ENCODE data around the gene U2AF2.

Gene U2AF2

DNA sequence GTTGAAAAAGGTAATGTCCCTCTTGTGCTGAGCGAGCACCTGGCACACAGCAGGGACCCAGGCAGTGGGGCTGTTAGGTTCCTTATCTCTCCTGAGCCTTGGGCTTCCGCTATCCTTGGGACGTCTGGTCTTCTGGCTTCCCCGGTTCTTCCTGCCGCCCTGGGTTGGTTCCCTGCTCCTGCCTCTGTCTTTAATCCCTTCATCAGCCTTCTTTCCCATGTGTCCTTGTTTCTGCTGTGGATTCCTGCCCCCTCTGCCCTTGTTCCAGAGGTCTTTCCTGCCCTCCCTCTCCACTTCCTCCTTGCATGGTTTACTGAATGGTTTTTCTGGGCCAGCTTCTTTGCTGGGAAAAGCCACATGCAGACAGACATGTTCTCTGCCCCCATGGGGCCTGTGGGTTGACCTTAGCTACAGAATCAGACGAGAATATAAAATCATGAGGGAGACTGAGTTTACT, 22.8 kb downstream of the U2AF2 start:
- DNase-seq = no peak

DNA sequence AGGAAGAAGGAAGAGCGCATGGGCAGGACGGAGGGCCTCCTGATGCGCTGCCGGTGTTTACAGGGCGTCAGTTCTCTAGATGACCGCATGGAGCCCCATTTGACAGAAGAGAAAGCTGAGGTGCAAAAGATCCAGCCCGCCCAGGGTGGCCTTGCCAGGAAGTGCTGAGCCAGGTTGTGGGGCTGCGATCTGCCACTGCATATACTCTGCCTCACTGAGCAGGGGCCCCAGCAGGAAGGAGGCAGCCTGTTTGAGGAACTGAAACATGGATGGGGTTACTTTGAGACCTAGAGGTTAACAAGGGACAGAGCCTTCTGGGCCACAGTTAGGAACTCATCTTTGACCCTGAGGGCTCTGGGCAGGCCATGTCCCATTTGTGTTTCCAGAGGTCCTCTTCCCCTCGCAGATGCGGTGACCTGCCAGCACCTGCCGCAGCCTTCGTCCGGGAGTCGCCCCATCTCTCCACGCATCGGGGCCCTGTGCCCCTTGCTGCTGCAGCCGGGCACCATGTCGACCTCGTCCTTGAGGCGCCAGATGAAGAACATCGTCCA, 23.4 kb downstream of the U2AF2 start:
- DNase-seq = no peak

DNA sequence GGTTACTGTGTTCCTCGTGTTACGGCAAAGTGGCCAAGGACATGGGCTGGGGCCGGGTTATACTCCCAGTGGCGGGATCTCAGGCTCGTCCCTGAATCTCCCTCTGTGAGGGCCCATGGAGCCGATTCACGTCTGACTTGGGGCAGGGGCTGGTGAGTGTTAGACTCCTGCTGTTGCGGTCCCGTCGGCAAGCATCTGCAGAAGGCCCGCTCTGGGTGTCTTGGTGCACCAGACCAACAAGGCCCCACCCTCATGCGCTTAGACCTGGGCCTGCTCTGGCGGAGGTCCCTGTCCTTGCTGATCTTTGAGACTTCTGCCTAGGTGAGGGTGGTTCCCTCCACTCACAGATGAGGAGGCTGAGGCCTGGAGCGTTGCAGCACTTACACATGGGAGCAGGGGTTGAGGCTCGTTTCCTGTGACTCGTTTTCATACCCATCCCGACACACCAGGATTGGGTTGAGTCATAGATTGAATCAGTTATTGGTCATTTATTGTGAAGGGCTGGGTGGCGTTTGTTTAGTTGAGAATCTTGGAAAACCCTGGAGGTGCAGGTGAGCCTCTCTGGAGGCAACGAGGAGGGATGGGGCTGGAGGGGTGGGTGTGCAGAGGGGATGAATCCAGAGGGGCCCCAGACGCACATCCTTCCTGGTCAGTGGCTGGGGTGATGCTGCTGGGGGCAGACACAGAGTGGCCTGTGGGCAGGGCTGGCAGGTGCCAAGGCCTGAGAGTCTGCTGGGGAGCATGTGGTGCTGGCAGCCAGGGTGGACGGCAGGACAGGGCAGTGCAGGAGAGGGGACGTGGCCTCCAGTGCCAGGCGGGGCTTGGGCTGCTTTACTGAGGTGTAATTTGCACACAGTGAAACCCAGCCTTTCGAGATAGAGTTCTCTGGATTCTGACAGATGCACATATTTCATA, 24.8 kb downstream of the U2AF2 start:
- no peak for DNase-seq

DNA sequence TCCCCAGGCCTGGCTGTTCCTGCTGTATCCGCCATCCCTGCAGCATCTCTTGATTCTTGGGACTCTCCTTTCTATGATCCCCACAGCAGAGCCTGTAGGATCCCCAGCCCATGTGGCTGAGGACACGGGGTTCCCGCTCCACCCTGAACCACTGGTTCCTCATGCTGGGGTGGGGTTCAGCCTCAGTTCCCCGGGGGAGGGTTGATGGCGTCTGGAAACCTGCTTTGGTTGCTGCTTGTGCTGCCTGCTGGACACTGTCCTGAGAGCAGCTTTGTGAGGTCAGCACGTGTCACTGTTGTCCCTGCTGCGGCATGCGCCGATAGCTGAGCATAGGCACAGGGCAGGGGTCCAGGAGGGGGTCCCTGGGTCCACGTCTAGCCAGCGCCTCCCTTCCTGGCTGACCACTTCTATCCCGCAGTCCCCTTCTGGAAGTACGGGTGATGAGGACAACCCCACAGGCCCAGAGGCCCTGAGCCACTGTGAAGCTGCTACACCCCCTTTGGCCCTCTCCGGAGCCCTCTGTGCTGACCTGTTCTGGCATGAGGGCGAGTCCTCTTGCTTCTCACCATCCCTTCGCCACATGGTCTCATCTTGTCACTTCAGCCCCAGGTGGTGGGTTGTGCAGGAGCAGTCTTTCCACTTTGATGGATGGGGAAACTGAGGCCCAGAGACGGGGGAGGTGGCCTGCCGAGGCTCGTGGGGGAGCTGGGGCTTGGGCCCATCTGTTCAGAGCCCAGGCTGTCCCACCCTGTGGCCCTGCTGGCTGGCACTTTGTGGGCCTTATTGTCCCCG, 25.7 kb downstream of the U2AF2 start:
- DNase-seq = no peak

DNA sequence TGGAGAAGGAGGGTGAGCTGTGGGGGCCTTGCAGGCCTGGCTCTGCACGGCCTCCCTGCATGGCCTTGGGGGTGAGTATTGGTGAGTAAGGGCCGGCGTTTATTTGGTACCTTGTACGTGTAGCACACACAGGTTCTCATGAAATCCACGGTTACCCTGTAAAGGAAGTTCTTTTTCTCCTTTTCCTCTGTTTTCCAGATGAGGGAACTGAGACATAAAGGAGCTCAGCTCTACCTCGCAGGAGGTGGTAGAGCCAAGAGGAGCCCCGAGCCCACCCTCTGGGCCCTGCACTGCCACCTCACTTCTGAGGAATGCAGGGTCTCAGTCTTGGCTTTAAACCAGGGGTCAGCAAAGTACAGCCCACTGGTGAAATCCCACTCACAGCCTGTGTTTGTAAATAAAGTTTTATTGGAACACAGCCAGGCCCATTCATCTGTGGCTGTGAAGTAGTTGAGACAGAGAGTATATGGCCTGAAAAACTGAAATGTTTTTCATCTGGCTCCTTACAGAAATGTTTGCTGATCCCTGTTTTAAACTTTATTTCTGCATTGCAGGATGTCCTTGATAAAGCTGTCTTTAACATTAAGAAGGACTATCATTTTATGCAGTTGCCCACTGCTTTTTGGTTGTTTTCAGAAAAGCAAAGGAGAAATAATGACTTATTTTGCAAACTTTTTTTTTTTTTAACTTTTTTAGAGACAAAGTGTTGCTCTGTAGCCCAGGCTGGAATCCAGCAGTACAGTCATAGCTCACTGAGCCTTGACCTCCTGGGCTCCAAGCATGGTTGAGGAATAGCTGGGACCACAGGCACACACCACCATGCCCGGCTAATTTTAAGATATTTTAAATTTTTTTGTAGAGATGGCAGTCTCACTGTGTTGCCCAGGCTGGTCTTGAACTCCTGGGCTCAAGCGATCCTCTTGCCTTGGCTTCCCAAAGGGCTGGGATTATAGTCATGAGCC, 26.6 kb downstream of the U2AF2 start:
- no peak for DNase-seq

DNA sequence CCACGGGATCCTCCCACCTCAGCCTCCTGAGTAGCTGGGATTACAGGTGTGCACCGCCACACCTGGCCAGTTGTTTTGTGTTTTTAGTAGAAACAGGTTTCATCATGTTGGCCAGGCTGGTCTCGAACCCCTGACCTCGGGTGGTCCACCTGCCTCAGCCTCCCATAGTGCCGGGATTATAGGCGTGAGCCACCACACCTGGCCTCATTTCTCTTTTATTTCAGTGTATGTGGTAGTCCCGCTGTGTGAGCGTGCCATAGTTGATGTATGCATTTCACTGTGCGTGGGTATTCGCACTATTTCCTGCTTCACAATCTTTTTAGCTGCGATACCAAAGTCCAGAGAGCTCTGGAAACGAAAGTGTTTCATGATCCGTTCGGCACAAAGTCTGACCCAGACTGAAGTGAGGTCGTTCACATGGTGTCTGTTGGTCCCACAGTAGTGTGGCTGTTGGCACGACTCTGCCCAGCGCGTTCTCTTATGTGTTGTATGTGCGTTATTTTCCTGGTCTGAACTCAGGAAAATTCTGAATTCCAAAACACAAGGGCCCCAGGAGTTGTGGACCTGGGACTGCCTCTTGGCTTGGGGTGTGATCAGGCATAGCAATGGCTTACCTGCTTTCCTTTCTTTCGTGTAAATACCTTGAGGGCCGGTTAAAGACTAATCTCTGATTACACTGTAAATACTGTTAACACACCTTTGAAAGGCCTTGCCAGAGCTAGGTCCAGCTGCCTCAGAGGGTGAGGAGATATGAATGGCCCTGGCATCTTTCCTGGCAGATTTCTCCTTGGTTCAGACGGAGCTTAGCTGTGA, 28.8 kb downstream of the U2AF2 start:
- DNase-seq = no peak

DNA sequence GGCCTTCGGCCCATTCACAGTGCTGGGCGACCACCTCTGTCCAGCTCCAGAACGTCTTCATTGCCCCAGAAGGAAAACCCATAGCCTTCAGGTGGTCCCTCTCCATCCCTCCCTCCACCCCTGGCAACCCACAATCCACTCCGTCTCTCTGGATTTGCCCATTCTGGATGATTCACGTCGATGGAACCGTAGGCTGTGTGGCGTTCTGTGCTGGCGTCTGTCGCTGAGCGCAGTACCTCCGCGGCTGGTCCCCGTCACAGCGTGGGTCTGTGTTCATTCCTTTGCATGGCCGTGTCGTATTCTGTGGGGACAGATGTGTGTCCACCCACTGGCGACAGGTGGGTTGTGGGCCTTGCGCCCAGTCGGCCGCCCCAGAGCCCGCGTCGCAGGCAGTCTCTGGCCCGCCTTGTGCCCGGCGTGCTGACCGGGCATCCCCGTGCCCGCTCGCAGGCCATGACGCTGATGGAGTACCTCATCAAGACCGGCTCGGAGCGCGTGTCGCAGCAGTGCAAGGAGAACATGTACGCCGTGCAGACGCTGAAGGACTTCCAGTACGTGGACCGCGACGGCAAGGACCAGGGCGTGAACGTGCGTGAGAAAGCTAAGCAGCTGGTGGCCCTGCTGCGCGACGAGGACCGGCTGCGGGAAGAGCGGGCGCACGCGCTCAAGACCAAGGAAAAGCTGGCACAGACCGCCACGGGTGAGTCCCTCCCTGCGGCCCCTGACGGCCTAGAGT, 30.3 kb downstream of the U2AF2 start:
- no peak for DNase-seq

DNA sequence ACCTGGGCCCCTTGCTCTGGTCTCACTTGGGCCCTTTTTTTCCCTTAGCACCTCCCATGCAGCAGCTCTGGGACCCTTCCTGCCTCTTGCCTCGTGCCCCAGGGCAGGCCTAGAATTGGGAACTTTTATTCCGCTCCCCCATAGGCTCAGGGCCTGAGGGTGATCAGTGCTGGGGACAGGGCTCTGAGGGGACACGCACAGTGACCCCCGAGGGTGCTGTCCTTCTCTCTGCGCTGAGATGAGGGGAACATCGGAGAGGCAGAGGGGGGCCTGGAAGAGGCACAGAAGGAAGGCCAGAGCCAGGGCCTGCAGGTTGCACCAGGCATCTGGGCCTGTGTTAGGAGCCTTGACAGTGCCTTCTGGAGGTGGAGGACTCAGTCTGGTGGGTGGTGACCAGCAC, 30.9 kb downstream of the U2AF2 start:
- no peak for DNase-seq

DNA sequence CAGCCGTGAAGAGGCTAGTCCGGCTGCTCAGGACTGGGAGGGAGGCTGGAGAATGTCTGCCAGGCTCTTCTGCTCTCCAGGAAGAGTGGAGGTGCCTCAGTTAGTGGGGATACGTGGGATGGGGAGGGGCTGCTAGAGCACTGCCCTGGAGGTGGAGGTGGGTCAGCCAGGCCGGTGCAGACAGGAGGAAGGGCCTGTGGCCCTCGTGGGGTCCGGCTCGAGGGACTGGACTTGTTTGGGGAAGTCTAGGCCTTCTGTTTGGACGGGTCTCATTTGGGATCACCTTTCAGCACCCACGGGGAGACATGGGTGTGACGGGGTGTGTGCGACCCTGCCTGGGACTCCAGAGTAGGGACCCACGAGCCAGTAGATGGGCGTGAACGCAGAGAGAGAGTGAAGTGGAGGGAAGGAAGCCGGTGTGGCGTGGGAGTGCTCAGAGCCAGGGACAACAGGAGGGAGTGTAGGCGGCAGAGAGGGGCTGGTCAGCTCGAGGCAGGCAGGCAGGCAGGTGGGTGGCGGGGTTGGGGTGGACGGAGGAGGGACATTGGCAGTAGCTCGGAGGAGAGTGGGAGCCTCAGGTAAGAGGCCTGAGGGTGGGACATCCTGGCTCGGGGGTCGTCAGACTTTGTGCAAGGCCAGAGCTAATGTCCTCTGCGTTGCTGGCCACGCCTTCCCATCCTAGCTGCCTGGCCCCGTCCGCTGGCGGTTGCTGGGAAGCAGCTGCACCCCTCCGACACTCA, 31.6 kb downstream of the U2AF2 start:
- DNase-seq = no peak

DNA sequence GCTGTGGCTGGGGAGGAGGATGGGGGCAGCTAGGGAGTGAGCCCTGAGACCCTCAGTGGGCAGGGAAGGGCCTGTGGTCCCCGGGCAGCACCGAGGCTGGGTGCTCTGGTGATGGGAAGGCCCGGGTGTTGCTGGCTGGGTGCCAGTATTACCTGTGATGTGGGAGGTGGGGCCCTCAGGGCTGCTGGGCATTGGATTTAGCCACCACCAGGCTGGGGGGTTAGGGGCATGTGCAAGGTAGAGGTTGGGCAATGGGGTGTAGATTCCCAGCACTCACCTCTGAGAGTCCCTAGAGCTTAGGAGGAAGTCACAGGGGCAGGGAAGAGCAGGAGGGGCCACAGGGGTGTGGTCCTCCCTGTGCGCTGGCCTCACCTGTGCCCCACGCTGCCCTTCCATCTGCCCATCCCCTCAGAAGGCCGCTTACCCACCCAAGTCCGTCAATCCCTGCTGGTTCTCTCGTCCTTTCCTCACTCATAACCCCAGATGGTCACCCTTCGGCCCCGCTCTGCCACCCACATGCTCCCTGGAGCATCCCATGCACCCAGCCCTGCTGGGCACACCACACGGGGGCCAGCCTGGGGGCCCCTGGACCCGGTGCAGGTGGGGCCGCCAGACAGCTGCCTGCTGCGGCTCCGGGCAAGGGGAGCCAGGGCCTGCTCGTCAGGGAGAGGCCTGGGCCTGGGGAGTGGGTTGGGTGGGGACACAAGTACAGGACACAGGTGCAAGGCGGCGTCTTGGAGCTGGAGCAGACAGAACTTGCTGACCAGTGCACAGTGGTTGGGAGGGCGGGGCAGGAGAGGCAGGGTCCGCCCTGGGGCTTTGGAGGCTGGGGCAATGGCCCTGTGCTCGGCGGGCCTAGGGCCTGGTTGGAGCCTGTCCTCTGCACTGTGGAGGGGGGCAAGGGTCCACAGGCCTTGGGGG, 32.7 kb downstream of the U2AF2 start:
- DNase-seq = no peak

DNA sequence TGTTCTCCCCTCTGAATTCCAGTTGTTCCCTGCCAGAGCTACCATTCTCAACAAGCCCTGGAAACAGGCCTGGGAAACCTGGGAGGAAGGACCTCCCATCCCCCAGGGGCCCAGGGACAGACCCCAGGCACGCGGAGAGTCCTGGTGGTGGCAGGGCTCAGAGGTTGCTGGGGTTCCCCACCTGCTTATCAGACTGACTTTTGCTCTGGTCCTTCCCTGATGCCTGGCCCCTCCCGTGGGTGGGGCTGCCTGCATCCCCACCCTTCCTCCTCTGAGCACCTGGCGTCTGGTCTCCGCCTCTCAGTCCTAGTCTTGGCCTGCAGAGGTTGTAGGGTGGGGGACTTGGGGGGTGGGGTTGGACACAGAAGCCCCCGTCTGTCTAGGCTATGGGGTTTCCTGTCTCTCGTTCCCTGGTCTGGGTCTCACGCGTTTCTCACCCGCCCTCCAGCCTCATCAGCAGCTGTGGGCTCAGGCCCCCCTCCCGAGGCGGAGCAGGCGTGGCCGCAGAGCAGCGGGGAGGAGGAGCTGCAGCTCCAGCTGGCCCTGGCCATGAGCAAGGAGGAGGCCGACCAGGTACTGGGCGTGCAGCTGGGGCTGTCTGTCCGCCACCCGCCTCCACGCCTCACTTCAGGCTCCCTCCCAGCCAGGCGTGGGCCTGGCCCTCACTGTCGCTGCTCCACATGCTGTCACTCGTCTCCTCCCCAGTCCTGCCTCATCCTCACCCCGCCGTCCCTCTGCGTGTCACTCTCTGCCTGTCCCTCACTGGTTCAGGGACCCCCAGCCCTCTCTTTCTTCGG, 33.8 kb downstream of the U2AF2 start:
- no peak for DNase-seq

DNA sequence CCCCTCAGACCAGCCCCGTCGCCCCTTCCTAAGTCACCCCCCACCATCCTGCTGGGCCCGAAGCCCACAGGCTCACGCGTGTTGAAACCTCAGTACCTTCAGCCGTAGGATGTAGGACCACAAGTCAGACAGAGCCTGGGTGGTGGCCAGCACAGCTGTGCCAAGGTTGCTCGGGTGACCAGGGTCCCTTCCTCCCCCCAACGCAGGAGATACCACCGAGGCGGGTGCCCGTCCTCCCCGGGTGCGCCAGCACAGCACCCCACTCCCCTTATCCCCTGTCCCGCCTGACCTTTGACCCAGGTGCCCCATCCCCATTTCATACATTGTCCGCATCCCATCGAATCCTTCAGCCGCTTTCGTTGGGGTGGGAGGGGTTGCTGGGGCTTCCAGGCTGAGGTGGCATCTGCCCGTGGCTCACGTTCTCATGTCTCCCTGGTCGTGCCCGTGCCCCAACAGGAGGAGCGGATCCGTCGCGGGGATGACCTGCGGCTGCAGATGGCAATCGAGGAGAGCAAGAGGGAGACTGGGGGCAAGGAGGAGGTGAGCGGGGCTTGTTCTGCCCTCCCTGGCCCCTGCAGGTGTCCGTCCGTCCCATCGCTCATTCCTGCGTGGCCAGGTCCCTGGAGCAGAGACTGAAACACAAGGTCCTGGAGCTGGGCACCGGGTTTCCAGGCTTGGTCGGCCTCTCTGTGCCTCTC, 34.7 kb downstream of the U2AF2 start:
- DNase-seq = no peak

DNA sequence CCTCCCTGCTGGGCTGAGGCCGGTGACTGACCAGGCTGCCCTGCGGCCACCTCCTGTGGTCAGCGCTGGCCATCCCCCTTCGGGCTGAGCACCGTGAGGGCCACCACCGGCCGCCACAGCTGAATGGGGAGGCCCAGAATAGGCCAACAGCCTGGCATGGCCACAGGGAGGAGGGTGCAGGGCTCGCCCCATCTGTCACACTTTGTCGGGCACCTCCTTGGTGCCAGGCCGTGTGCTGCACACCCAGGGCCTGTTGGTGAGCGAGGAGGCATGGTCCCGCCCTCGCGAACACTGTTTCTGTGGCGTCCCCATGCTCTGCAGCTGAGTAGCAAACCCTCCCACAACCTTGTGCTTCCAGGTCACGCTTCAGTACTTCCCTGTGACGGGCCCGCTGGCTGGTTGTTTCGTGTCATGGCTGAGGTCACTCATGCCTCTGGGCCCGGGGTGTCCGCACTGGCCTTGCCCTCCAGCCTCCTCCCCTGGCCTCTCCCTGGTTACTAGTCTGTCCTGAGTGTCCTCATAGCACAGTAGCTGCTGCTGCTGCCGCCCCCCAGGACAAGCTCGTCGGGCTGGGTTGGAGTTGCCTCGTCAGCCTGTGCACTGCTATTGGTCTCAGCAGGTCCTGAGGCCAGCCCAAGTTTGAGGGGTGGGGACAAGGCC, 35.4 kb downstream of the U2AF2 start:
- no peak for DNase-seq

DNA sequence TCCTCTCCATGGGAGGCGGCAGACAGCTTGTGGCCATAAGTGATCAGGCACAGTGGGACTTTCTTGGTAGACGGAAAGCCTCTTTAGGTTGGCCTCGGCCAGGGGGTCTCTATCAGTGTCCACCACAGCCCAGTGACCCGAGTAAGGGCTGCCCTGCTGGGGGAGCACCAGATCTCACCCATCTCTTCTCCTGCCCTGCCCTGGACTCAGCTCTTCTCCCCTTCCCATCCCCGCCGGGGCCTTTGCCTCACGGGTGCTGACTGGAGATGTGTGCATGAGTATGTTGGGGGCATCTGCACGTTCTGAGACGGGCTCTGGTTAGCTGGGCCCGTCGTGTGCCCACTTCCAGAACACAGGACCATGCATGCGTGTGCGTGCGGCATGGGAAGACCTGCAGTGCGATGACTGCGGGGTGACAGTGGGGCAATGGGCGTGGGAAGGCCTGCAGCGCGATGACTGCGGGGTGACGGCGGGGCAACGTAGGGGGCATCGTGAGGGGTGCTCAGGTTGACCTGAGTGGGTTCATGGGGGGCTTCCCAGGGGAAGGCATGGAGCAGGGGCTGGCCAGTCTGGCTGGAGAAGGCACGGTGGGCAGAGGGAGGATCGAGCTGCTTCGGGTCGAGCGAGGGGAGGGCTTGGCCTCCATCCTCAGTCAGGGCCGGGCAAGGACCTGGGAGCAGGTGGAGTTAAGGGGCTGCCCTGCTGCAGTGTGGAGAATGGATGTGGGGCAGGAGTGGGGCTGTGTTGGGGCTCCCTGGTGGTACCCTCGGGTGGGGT, 36.1 kb downstream of the U2AF2 start:
- no peak for DNase-seq

DNA sequence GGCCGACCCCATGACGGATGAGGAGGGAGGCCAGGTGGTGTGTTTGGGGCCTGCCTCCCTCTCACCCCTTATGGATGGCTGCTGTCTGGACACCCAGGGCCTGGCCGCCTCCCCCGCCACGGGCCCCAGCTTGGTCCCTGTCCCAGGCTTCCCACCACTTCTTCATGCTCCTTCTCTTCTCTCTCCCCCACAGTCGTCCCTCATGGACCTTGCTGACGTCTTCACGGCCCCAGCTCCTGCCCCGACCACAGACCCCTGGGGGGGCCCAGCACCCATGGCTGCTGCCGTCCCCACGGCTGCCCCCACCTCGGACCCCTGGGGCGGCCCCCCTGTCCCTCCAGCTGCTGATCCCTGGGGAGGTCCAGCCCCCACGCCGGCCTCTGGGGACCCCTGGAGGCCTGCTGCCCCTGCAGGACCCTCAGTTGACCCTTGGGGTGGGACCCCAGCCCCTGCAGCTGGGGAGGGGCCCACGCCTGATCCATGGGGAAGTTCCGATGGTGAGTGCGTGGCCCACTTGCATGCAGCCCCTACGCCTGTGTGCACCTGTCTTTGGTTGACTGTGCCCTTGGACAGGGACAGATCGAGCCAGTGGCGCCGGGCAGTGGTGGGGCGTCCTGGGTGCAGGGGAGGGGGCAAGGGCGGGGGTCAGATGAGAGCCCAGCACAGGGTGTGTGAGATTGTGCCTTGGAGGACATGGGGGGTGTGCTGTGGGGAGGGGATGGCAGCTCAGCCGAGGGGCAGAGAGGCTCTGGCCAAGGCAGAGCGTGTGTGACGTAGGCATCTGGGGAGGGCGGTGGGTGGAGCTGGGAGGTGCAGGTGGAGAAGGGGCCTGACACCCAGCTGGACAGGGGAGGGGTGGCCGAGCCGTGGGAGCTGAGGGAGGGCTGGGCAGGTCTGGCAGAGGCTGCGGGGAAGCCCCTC, 37.0 kb downstream of the U2AF2 start:
- no peak for DNase-seq
